HepG2 (cell line): ENCODE results near the gene SCN9A. TPM values are rescaled to one million over a fixed set of nuclear protein-coding genes. Genes with fewer than 3 reads are reported as not detected.

Experiments
- ATAC-seq: fragments of 200-7000 bp; cut with Tn5 transposase; 3 replicates; pipeline ENCODE4 v1.9.1; 2020; ENCODE audit warnings: mild to moderate bottlenecking, moderate library complexity
- BruUV-seq: library from RNA; stranded (reverse); fragments of 400-500 nt; replicated peaks from 2 replicates; lab custom pipeline; 2021; lab: Mats Ljungman, UMichigan
- CTCF ChIA-PET: fragments of 300-600 bp; formaldehyde crosslinking; extraction: SDS; loops from one replicate; lab custom pipeline; 2021; ENCODE audit warnings: low total read pairs, inconsistent platforms, low intra/inter-chr PET ratio; lab: Yijun Ruan, JAX
- POLR2A ChIA-PET: fragments of 350-600 bp; sonication (Branson Sonifier 250); formaldehyde crosslinking; loops from one replicate; lab custom pipeline; 2020; ENCODE audit warnings: antibody characterized with exemption, inconsistent platforms; lab: Yijun Ruan, JAX
- DNase-seq: peaks from one replicate; pipeline ENCODE4 v3.0.0-alpha.2; 2015; ENCODE audit warnings: low spot score
- FAIRE-seq: peaks from 3 replicates; lab custom pipeline; 2011; peaks lifted over from hg19 to GRCh38; lab: Jason Lieb, UNC
- H2AFZ ChIP-seq: one replicate; pipeline ENCODE4 v1.6.1; 2011; ENCODE audit warnings: low read length, inconsistent platforms
- H3K27ac ChIP-seq: fragments of 300-600 bp; 3 replicates; pipeline ENCODE4 v1.8.0; 2011; ENCODE audit warnings: mixed run types, mild to moderate bottlenecking, mixed read lengths, low read length, inconsistent platforms; ENCODE audit not compliant: insufficient read depth; ENCODE audit errors: extremely low read length
- H3K27me3 ChIP-seq, 2 experiments: fragments of 200-600 bp in 1 of 2; 2 replicates in 1 of 2; 3 replicates in 1 of 2; pipeline versions ENCODE4 v1.6.0 to v1.8.0; 2011; ENCODE audit warnings: low read length in 2 of 2, mild to moderate bottlenecking in 2 of 2, moderate library complexity in 2 of 2, inconsistent platforms in 1 of 2; ENCODE audit not compliant: insufficient read depth in 2 of 2, control insufficient read depth in 1 of 2
- H3K36me3 ChIP-seq, 2 experiments: fragments of 200-600 bp in 1 of 2; replicated peaks in 1 of 2; 2 replicates in 1 of 2; 3 replicates in 1 of 2; pipeline versions ENCODE4 v1.5.1 to v1.8.0; 2011; ENCODE audit warnings: low read length in 2 of 2, inconsistent platforms in 1 of 2; ENCODE audit not compliant: insufficient read depth in 2 of 2, control insufficient read depth in 1 of 2
- H3K4me1 ChIP-seq: 2 replicates; pipeline ENCODE4 v1.5.1; 2012; ENCODE audit warnings: low read length, inconsistent platforms; ENCODE audit not compliant: insufficient read depth
- H3K4me2 ChIP-seq: 2 replicates; pipeline ENCODE4 v1.6.0; 2011; ENCODE audit warnings: low read depth, low read length, inconsistent platforms
- H3K4me3 ChIP-seq, 3 experiments: fragments of 200-600 bp in 1 of 3; sonication (generic), shearing (Covaris generic) in 1 of 3; replicated peaks in 1 of 3; 2 replicates each; pipeline ENCODE4 v1.5.1; 2011 to 2016; ENCODE audit warnings: low read length in 3 of 3, inconsistent platforms in 2 of 3, low read depth in 2 of 3, mild to moderate bottlenecking in 2 of 3, control low read depth in 1 of 3, mixed read lengths in 1 of 3; ENCODE audit not compliant: insufficient read depth in 1 of 3
- H3K79me2 ChIP-seq: one replicate; pipeline ENCODE4 v1.6.1; 2011; ENCODE audit warnings: low read length, inconsistent platforms; ENCODE audit not compliant: insufficient read depth
- H3K9ac ChIP-seq: 2 replicates; pipeline ENCODE4 v1.6.0; 2011; ENCODE audit warnings: mild to moderate bottlenecking, low read depth, low read length, inconsistent platforms; ENCODE audit not compliant: insufficient read depth
- H3K9me3 ChIP-seq: 2 replicates; pipeline ENCODE4 v1.5.1; 2012; ENCODE audit warnings: mild to moderate bottlenecking, low read length
- H4K20me1 ChIP-seq: 2 replicates; pipeline ENCODE4 v1.6.0; 2011; ENCODE audit warnings: inconsistent platforms, mild to moderate bottlenecking, low read length, moderate library complexity; ENCODE audit not compliant: insufficient read depth
- CCAR2 ChIP-seq: fragments of 200-400 bp; formaldehyde crosslinking; optimal IDR thresholded peaks from 2 replicates; pipeline ENCODE3; 2018; ENCODE audit warnings: low read depth, mild to moderate bottlenecking, low read length, moderate library complexity
- FOXP1 ChIP-seq, 2 experiments: fragments of 450-650 bp in 1 of 2; IDR thresholded peaks; 2 replicates each; pipeline ENCODE4 v1.6.1; 2017 to 2018; ENCODE audit warnings: antibody characterized with exemption in 1 of 2
- MLLT10 ChIP-seq: sonication (generic); formaldehyde crosslinking; IDR thresholded peaks from 2 replicates; pipeline ENCODE4 v1.4.0; 2020; ENCODE audit warnings: missing genetic modification reagents
- PCBP1 ChIP-seq: fragments of 200-400 bp; formaldehyde crosslinking; IDR thresholded peaks from 2 replicates; pipeline ENCODE4 v1.6.1; 2017; ENCODE audit warnings: mild to moderate bottlenecking, low read depth, low read length, borderline replicate concordance
- PHF5A ChIP-seq: IDR thresholded peaks from one replicate; pipeline ENCODE4 v1.6.1; 2018; ENCODE audit warnings: low read depth, missing genetic modification reagents; ENCODE audit not compliant: unreplicated experiment
- PRPF4 ChIP-seq: fragments of 200-400 bp; formaldehyde crosslinking; IDR thresholded peaks from 2 replicates; pipeline ENCODE4 v1.6.1; 2016; ENCODE audit warnings: low read length, low read depth; ENCODE audit not compliant: poor library complexity, severe bottlenecking
- THAP11 ChIP-seq: IDR thresholded peaks from 2 replicates; pipeline ENCODE4 v1.6.1; 2016; ENCODE audit warnings: missing biosample characterization, missing genetic modification reagents
- ZNF326 ChIP-seq: sonication (generic); formaldehyde crosslinking; IDR thresholded peaks from 2 replicates; pipeline ENCODE4 v1.4.0; 2020; ENCODE audit warnings: missing genetic modification reagents, borderline replicate concordance
- ZNF430 ChIP-seq: sonication (generic); formaldehyde crosslinking; IDR thresholded peaks from 2 replicates; pipeline ENCODE4 v1.9.0; 2021; ENCODE audit warnings: mild to moderate bottlenecking, missing genetic modification reagents
- WGBS: methylation state at CpG from one replicate; pipeline ENCODE4 v1.1.6; 2017; ENCODE audit warnings: low lambda C conversion rate; 5-methylcytosine and 5-hydroxymethylcytosine counted together
- in situ Hi-C: cut with HindIII; loops from 2 replicates; pipeline ENCODE4 v1.10.0; 2017; ENCODE audit warnings: low pct_unique_long_range_greater_than_20kb; ENCODE audit not compliant: extremely low pct_ligation_motif_present
- intact Hi-C: fragments of 100-400 bp; cut with micrococcal nuclease; formaldehyde crosslinking; loops from one replicate; pipeline ENCODE4 v1.10.0; 2022; ENCODE audit not compliant: unreplicated experiment
- polyA plus RNA-seq, 8 experiments: library from polyadenylated mRNA; depleted of rRNA in 3 of 8; stranded (reverse) in 7 of 8; unstranded in 1 of 8; fragments of >200 nt; fragmentation: Illumina TruSeq in 4 of 8; extraction: Trizol in 4 of 8; gene quantifications; 2 replicates each; pipeline versions ENCODE4 v1.2.1 to v1.2.3, GENCODE V29; 2011 to 2016; ENCODE audit warnings: low read depth in 4 of 8, missing spikeins in 1 of 8, mixed read lengths in 1 of 8; ENCODE audit not compliant: insufficient read depth in 1 of 8
- total RNA-seq, 5 experiments: library from RNA; depleted of rRNA; stranded (reverse); fragments of >200 nt; fragmentation: Illumina TruSeq; extraction: Trizol; gene quantifications; 2 replicates each; pipeline ENCODE4 v1.2.3, GENCODE V29; 2016; ENCODE audit warnings: low read depth in 1 of 5
- TF ChIP-seq, protein P1 (sequence below): sonication (generic); formaldehyde crosslinking; conservative IDR thresholded peaks from 2 replicates; pipeline ENCODE4 v1.8.0; 2022; ENCODE audit warnings: mild to moderate bottlenecking, moderate library complexity, missing genetic modification reagents

SCN9A gene
- total and polyA plus RNA-seq, 2 of the 13 experiments (the other 11 are each of a cell fraction or from before 2014, with no cell fraction given): 15.3 to 24.3 TPM

DNA sequence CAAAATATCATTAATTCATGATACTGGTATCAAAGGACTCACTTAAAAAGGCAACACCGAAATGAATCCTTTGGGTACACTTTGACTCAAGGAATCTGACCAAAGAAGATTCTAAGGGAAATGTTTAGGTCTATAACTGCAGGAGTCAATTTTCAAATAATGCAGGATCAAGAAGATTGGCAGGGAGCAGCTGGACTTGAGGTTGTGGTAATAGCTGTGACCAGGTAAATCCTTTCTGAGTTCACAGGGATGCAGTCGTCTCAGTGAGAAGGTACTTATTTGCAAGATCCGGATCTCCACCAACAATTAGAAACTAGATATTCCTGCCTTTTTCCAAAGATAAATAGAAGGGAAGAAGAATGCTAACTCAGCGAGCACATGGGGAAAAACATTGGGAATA lies 96.9 kb downstream of the SCN9A start:
- Histone ChIP-seq H3K4me3 (no peak overlapping the region), H3K27ac (no peak overlapping the region), H3K79me2 (no peaks in the 10 kb centered on the region), H3K27me3 (no peaks in the 10 kb centered on the region), H3K4me1 (no peaks in the 10 kb centered on the region), H3K9me3 (no peaks in the 10 kb centered on the region), H2AFZ (no peak overlapping the region), H4K20me1 (no peaks in the 10 kb centered on the region), H3K9ac (no peak overlapping the region), H3K36me3 (peaks cover 10 to 40% of the 10 kb centered on the region in 2 experiments), H3K4me2 (no peak overlapping the region)
- 92% methylated on average over 4 of the region's 4 CpGs for WGBS
- no peak for ATAC-seq
- intact Hi-C loops (no loop called here), in situ Hi-C loops (no loop called here)
- ChIA-PET POLR2A (no interaction called here), CTCF (no interaction called here)
- no peak for DNase-seq
- FAIRE-seq: no peak
- no peak for TF ChIP-seq THAP11
- TF ChIP-seq PHF5A (CRISPR knock-in tag): no peak
- TF ChIP-seq ZNF430 (CRISPR knock-in tag): no peak
- TF ChIP-seq ZNF326 (CRISPR knock-in tag): no peak
- no peak for TF ChIP-seq PRPF4
- no peak for TF ChIP-seq FOXP1 (IDR thresholded peaks at IDR 0.05)
- no peak for TF ChIP-seq FOXP1 (CRISPR knock-in tag; IDR thresholded peaks at IDR 0.05)
- TF ChIP-seq MLLT10 (CRISPR knock-in tag): no peak
- no peak for TF ChIP-seq PCBP1
- TF ChIP-seq, protein P1, sequence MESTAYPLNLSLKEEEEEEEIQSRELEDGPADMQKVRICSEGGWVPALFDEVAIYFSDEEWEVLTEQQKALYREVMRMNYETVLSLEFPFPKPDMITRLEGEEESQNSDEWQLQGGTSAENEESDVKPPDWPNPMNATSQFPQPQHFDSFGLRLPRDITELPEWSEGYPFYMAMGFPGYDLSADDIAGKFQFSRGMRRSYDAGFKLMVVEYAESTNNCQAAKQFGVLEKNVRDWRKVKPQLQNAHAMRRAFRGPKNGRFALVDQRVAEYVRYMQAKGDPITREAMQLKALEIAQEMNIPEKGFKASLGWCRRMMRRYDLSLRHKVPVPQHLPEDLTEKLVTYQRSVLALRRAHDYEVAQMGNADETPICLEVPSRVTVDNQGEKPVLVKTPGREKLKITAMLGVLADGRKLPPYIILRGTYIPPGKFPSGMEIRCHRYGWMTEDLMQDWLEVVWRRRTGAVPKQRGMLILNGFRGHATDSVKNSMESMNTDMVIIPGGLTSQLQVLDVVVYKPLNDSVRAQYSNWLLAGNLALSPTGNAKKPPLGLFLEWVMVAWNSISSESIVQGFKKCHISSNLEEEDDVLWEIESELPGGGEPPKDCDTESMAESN (CRISPR knock-in tag): no peak
- TF ChIP-seq CCAR2: no peak
- BruUV-seq: no TSS peak
